ENCODE results near the gene C16orf74.
A peak's percentile ranks its signal among the peaks of the same experiment; 100 is the strongest.

Gene C16orf74

GRCh38 chr16:85796152-85796551, 45.3 kb upstream of the C16orf74 start:
- H3K4me3 ChIP-seq (replicated peaks in 1 of 2; ENCODE audit: low read depth in 2 of 2, low read length in 2 of 2) = no peak overlapping the region
- TF ChIP-seq CTCF (IDR thresholded peaks at IDR 0.05; ENCODE audit: low read depth, low read length) = no peak
- no peak for DNase-seq (ENCODE audit: low read depth in 2 of 2)

GRCh38 chr16:85794696-85795095, 43.8 kb upstream of the C16orf74 start:
- H3K4me3 ChIP-seq (replicated peaks in 1 of 2; ENCODE audit: low read depth in 2 of 2, low read length in 2 of 2) = no peak overlapping the region
- TF ChIP-seq CTCF (IDR thresholded peaks at IDR 0.05; ENCODE audit: low read depth, low read length) = no peak
- no peak for DNase-seq (ENCODE audit: low read depth in 2 of 2)

GRCh38 chr16:85793662-85794298, 42.9 kb upstream of the C16orf74 start:
- H3K4me3 ChIP-seq (replicated peaks in 1 of 2; ENCODE audit: low read depth in 2 of 2, low read length in 2 of 2) = no peak overlapping the region
- no peak for DNase-seq (ENCODE audit: low read depth in 2 of 2)
- no peak for TF ChIP-seq CTCF (IDR thresholded peaks at IDR 0.05; ENCODE audit: low read depth, low read length)

- DNase-seq (ENCODE audit: low read depth in 2 of 2) = no peak
- no peak overlapping the region for H3K4me3 ChIP-seq (replicated peaks in 1 of 2; ENCODE audit: low read depth in 2 of 2, low read length in 2 of 2)
Measured at GRCh38 chr16:85789773-85790172, 38.9 kb upstream of the C16orf74 start.

GRCh38 chr16:85788819-85789218, 37.9 kb upstream of the C16orf74 start:
- no peak for TF ChIP-seq CTCF (IDR thresholded peaks at IDR 0.05; ENCODE audit: low read depth, low read length)
- DNase-seq (ENCODE audit: low read depth in 2 of 2) = no peak
- no peak overlapping the region for H3K4me3 ChIP-seq (replicated peaks in 1 of 2; ENCODE audit: low read depth in 2 of 2, low read length in 2 of 2)

More at GRCh38 chr16:85789773-85790172, 38.9 kb upstream of the C16orf74 start:
- no peak for TF ChIP-seq CTCF (IDR thresholded peaks at IDR 0.05; ENCODE audit: low read depth, low read length)

GRCh38 chr16:85785927-85786326, 35.0 kb upstream of the C16orf74 start:
- TF ChIP-seq CTCF (IDR thresholded peaks at IDR 0.05; ENCODE audit: low read depth, low read length) = no peak
- DNase-seq (ENCODE audit: low read depth in 2 of 2) = peak in 1 of 2 donors; percentile 15
- H3K4me3 ChIP-seq (replicated peaks in 1 of 2; ENCODE audit: low read depth in 2 of 2, low read length in 2 of 2) = no peak overlapping the region

- H3K4me3 ChIP-seq (replicated peaks in 1 of 2; ENCODE audit: low read depth in 2 of 2, low read length in 2 of 2) = no peak overlapping the region
- DNase-seq (ENCODE audit: low read depth in 2 of 2) = no peak
- TF ChIP-seq CTCF (IDR thresholded peaks at IDR 0.05; ENCODE audit: low read depth, low read length) = no peak
Measured at GRCh38 chr16:85784813-85785212, 33.9 kb upstream of the C16orf74 start.

Data from cardiac fibroblast (primary cell).